PFSK-1 (cell line): ENCODE measurements around the gene SCN2B.

Experiments used
- POLR2AphosphoS5 ChIP-seq: IDR thresholded peaks from 2 replicates; pipeline ENCODE4 v1.6.1; 2012; ENCODE audit warnings: low read depth, mild to moderate bottlenecking, control low read depth, low read length, moderate library complexity
- REST ChIP-seq, 2 experiments: IDR thresholded peaks; 2 replicates each; pipeline versions ENCODE4 v1.6.1 to v1.8.0; 2011 to 2012; ENCODE audit warnings: low read depth in 2 of 2, low read length in 2 of 2, control low read depth in 1 of 2, inconsistent platforms in 1 of 2, mild to moderate bottlenecking in 1 of 2, moderate library complexity in 1 of 2; ENCODE audit not compliant: insufficient read depth in 1 of 2

DNA sequence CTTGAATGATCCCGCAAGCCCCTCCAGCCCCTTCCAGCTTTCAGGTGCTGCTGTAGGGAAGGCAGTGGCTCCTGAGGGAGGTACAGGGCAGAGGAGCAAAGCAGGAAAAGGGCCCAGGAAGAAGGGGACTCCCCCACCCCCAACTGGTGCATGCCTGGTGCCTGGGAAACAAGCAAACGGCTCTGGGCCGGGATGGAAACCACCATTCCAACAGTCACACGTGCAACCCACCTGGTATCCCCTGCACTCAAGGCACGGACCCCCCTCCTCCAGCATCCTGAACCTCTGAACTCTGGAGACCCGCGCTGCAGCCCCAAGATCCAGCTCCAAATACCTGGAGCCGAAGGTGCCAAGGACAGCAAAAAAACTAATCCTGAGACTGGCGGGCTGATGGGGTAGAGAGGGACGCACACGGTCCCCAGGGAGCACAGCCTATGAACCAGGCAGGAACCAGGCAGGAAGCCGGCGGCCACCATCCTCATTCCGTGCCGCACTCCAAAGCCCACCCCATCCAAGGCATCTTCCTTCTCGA, 24.4 kb downstream of the SCN2B start:
- TF ChIP-seq REST (IDR thresholded peaks at IDR 0.05; ENCODE audit: insufficient read depth in 1 of 2, low read depth in 2 of 2, low read length in 2 of 2) (no peak), POLR2AphosphoS5 (no peak)
